Adrenal gland (tissue), 12 donors: ENCODE data around the gene GPR37L1. TPM values are rescaled to one million over a fixed set of nuclear protein-coding genes. Genes with fewer than 3 reads are reported as not detected.
"Not testable (repeated sequence)": the region's sequence is repeated elsewhere in the genome, so short reads cannot be mapped to it uniquely, and the experiment has no call there.

Experiments
- DNase-seq, 7 donors: peaks; one replicate each; pipeline ENCODE4 v3.0.0-alpha.2; 2019 to 2020
- H3K27ac ChIP-seq, 5 donors: fragments of 200-600 bp; sonication (generic) in 4 of 5; 1 replicate in 3 of 5; 2 replicates in 2 of 5; pipeline versions ENCODE4 v1.5.1 to v1.8.0; 2016 to 2020; ENCODE audit warnings: mild to moderate bottlenecking in 1 of 5
- H3K27me3 ChIP-seq: fragments of 200-600 bp; 2 replicates; pipeline ENCODE4 v1.8.0; 2021
- H3K36me3 ChIP-seq, 2 donors: fragments of 200-600 bp; replicated peaks in 1 of 2; 1 replicate in 1 of 2; 2 replicates in 1 of 2; pipeline versions ENCODE4 v1.5.1 to v1.8.0; 2018 to 2022
- H3K4me1 ChIP-seq, 2 donors: fragments of 200-600 bp; replicated peaks in 1 of 2; 1 replicate in 1 of 2; 2 replicates in 1 of 2; pipeline versions ENCODE4 v1.5.1 to v1.8.0; 2018 to 2021
- H3K4me3 ChIP-seq, 4 donors: fragments of 200-600 bp; sonication (generic) in 3 of 4; one replicate each; pipeline ENCODE4 v1.5.1; 2016 to 2018
- H3K9me3 ChIP-seq, 3 donors: fragments of 200-600 bp; sonication (generic) in 1 of 3; replicated peaks in 1 of 3; 1 replicate in 2 of 3; 2 replicates in 1 of 3; pipeline versions ENCODE4 v1.5.1 to v1.8.0; 2016 to 2021
- POLR2A ChIP-seq, 2 donors: fragments of 450-650 bp; IDR thresholded peaks; one replicate each; pipeline ENCODE4 v1.6.1; 2017; ENCODE audit warnings: antibody characterized with exemption in 2 of 2, mild to moderate bottlenecking in 2 of 2, moderate library complexity in 1 of 2
- WGBS, 4 donors: extraction: QIAGEN DNeasy Blood & Tissue Kit in 2 of 4; methylation state at CpG; one replicate each; pipeline versions ENCODE4 v1.1.5 to v1.1.7; 2013 to 2017; 5-methylcytosine and 5-hydroxymethylcytosine counted together
- intact Hi-C, 2 donors: fragments of 100-400 bp; cut with DNase I; formaldehyde crosslinking; loops; one replicate each; pipeline versions ENCODE4 v1.14.1 to v1.15.0; 2022 to 2023
- polyA plus RNA-seq, 3 donors: library from polyadenylated mRNA; stranded (reverse); fragments of 200-250 nt in 2 of 3; fragments of 350-450 nt in 1 of 3; fragmentation: Illumina TruSeq in 1 of 3; extraction: RNeasy Lipid Tissue Mini Kit (QIAGEN cat#74804) in 1 of 3; gene quantifications; one replicate each; pipeline ENCODE4 v1.2.3, GENCODE V29; 2013 to 2014
- total RNA-seq, 9 donors: library from RNA; depleted of rRNA in 4 of 9; stranded (reverse); fragments of >200 nt in 4 of 9; fragments of 120-200 nt in 1 of 9; fragmentation: NEBNext Ultra II Directional in 1 of 9; extraction: Animal tissue kit (Norgen Biotek cat#: 25700) in 1 of 9; gene quantifications; one replicate each; pipeline versions ENCODE4 v1.1.0 to v1.2.4, GENCODE V29; 2013 to 2023
- TF ChIP-seq, protein P1 (sequence below), 6 experiments: fragments of 450-650 bp in 4 of 6; fragments of 200-600 bp in 2 of 6; sonication (generic) in 1 of 6; IDR thresholded peaks; 1 replicate in 5 of 6; 2 replicates in 1 of 6; pipeline versions ENCODE4 v1.5.1 to v1.8.0; 2016 to 2021; ENCODE audit warnings: antibody characterized with exemption in 6 of 6, mild to moderate bottlenecking in 2 of 6, moderate library complexity in 1 of 6
- donor health status: healthy with polysubstance abuse.
- donor health status: Bipolar disorder and iron deficiency.
- donor health status: DM: yes; HTN: yes; CAD: no.
- donor health status: DM: no; HTN: no; CAD: no.
- donor health status: DM: no; HTN: no; CAD: no.
- donor health status: DM: yes; HTN: yes; CAD: no.

GPR37L1 gene
- total and polyA plus RNA-seq, 12 donors = under 0.01 to 0.49 (median 0.24) TPM; not detected in 1

DNA sequence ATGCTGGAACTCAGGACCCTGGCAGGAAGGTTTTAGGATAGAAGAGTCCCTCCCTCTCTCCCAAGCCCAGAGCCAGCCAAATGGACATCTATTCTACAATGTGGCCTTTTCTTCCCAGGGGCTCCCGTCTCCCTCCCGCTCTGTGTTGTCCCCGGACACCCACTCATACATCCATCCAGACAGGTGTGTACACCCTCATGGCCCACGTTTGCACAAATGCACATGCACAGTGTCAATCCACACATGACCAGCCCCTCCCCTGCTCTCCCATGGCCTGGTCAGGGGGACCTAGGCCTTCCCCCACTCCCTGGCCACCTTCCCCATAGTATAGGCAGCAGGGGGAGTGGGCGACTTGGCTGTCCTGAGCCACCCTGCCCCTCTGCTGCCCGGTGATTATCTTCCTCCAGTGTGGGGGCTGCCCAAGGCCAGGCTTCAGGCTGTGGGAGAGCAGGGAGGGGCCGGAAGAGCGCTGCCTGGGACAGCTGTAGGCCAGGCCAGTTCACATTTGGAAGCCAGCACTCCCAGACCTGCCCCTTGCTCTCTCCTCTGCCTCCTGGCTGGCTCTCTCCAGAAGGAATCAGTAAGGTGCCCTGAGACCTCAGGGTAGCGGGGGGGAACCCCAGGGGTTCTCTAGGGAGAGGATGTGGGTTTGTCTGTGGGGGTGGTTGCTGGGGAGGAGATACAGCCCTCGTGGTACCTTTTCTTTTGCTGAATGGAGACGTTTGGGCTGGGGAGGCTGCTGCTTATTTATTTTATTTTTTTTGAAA lies 41.7 kb downstream of the GPR37L1 start:
- no peaks in the 10 kb centered on the region for H3K27me3 ChIP-seq
- H3K27ac ChIP-seq = peak overlapping the region in 2 of 5 donors; percentile 52 to 53
- peaks cover 0 to 4% of the 10 kb centered on the region in 2 donors for H3K4me1 ChIP-seq
- H3K9me3 ChIP-seq = no peaks in the 10 kb centered on the region
- H3K36me3 ChIP-seq = no peaks in the 10 kb centered on the region
- intact Hi-C loops = no loop called here
- WGBS, 4 donors = 53 to 78% (median 63%) methylated on average over 5 to 11 of the region's 11 CpGs
- TF ChIP-seq POLR2A (IDR thresholded peaks at IDR 0.05) = no peak
- TF ChIP-seq, protein P1, sequence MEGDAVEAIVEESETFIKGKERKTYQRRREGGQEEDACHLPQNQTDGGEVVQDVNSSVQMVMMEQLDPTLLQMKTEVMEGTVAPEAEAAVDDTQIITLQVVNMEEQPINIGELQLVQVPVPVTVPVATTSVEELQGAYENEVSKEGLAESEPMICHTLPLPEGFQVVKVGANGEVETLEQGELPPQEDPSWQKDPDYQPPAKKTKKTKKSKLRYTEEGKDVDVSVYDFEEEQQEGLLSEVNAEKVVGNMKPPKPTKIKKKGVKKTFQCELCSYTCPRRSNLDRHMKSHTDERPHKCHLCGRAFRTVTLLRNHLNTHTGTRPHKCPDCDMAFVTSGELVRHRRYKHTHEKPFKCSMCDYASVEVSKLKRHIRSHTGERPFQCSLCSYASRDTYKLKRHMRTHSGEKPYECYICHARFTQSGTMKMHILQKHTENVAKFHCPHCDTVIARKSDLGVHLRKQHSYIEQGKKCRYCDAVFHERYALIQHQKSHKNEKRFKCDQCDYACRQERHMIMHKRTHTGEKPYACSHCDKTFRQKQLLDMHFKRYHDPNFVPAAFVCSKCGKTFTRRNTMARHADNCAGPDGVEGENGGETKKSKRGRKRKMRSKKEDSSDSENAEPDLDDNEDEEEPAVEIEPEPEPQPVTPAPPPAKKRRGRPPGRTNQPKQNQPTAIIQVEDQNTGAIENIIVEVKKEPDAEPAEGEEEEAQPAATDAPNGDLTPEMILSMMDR (IDR thresholded peaks at IDR 0.05) = no peak
- DNase-seq = no peak
- no peak overlapping the region for H3K4me3 ChIP-seq

DNA sequence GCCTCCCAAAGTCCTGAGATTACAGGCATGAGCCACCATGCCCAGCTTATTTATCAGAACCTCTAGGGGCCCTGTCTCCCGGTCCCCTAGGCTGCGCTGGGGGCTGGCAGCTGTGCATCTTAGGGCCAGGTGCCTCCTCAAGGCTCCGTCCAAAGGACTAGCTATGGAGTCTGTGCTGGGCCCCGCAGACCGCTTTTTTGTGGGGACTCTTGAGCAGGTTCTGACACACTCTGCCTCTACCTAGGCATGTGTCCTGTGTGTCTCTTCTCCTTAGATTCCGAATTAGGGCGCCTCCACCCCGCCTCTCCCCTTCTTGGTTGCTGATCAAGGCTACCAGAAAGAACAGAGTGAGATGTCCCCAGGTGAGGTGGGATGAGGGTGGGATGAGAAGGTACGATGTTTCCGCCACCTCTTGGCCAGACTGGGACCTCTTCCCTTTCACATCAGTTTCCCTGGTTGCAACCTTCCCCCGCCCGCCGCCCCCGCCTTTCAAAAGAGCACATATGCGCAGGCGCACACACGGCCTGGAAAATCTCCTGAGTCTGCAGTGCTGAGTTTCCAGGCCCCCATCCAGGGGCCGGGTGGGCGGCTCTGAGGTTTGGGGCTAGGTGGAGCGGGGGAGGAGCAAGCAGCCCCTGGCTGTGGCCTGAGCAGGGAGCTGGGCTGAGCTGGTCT lies 42.7 kb downstream of the GPR37L1 start:
- H3K4me3 ChIP-seq = no peak overlapping the region
- peaks cover 0 to under 1% of the 10 kb centered on the region in 2 donors for H3K4me1 ChIP-seq
- DNase-seq = no peak
- H3K9me3 ChIP-seq = no peaks in the 10 kb centered on the region
- intact Hi-C loops = no loop called here
- no peak for TF ChIP-seq POLR2A (IDR thresholded peaks at IDR 0.05)
- TF ChIP-seq, protein P1 (IDR thresholded peaks at IDR 0.05) = no peak
- WGBS, 4 donors = 84 to 89% (median 88%) methylated on average over 16 to 20 of the region's 20 CpGs
- H3K27me3 ChIP-seq = no peaks in the 10 kb centered on the region
- H3K27ac ChIP-seq = no peak overlapping the region
- H3K36me3 ChIP-seq = no peaks in the 10 kb centered on the region

DNA sequence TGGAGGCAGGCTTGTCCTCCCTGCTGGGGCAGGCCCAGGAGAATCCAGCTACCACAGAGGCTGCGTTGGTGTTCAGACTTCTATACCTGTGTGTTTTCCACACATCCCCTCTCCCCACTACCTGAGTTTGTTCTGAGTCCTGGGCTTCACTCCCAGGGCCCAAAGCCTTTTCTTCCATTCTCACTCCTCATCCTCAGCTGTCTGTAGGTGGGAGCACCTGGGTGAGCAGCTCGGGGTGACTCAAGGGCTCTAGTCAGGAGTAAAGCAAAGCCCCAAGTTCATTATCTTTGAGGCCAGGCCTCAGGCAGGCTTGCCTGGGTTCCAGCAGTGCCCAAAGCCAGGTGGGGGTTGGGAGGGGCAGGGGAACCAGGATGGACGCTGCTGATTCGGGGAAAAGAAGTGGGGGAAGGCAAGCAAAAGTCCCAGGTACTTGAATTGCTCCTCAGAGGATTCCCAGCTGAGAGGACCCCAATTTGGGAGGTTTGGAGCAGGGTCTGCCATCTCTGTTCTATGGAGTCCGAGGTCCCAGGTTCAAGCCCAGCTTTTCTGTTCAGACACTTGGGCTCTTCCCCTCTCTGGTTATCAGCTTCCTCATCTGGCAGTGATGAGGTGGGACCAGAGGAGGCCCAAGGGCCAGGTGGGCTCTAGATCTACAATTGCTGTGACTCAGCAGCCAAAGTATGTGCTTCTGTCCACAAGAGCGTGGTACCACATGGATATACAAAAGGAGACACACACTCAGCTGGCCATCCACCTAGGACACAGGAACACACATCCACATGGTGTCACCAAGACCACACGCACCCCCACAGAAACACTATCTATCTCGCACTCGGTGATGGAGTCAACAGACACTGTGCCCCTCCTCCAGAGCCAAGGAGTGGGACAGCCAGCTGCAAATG lies 43.5 kb downstream of the GPR37L1 start:
- no peaks in the 10 kb centered on the region for H3K36me3 ChIP-seq
- H3K27me3 ChIP-seq = no peaks in the 10 kb centered on the region
- H3K9me3 ChIP-seq = no peaks in the 10 kb centered on the region
- H3K4me1 ChIP-seq = no peaks in the 10 kb centered on the region
- H3K27ac ChIP-seq = no peak overlapping the region
- H3K4me3 ChIP-seq = no peak overlapping the region
- intact Hi-C loops = no loop called here
- 82 to 97% (median 91%) methylated on average over 7 to 9 of the region's 9 CpGs for WGBS, 4 donors
- TF ChIP-seq, protein P1 (IDR thresholded peaks at IDR 0.05) = no peak
- TF ChIP-seq POLR2A (IDR thresholded peaks at IDR 0.05) = no peak
- DNase-seq = no peak

DNA sequence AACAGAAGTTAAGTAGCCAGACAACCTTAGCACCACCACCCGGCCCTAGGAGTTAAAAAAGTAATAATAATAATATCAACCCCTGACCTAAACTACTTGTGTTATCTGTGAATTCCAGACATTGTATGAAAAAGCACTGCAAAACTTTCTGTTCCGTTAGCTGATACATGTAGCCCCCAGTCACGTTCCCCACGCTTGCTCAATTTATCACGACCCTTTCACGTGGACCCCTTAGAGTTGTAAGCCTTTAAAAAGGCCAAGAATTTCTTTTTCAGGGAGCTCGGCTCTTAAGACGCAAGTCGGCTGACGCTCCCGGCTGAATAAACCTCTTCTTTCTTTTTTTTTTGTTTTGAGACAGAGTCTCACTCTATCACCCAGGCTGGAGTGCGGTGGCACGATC lies 44.3 kb downstream of the GPR37L1 start:
- H3K4me1 ChIP-seq, H3K27me3 ChIP-seq, H3K4me3 ChIP-seq, H3K36me3 ChIP-seq, H3K27ac ChIP-seq, intact Hi-C loops, DNase-seq, H3K9me3 ChIP-seq: not testable (repeated sequence)
- WGBS, 4 donors = 73 to 83% (median 75%) methylated on average over 13 of the region's 13 CpGs
